IPS-NIHi11 (cell line): ENCODE measurements around the gene BAAT.

ENCODE experiments used
- DNase-seq: peaks from one replicate; pipeline ENCODE4 v3.0.0; 2012; ENCODE audit warnings: mixed read lengths, low spot score

Gene BAAT

GRCh38 chr9:101398068-101398929 is 13.5 kb upstream of the BAAT start, which contains the start of the genes MRPL50 and ZNF189:
Gene MRPL50, minus strand, starts transcription at chr9:101398618. Its CDS starts 26 bp downstream, at chr9:101398592.
Gene ZNF189, plus strand, starts transcription at chr9:101398851. Its CDS starts 306 bp downstream, at chr9:101399157.
- peak; percentile 95 for DNase-seq

- DNase-seq: no peak
Observed at GRCh38 chr9:101397746-101398067, 12.9 kb upstream of the BAAT start.

GRCh38 chr9:101394687-101395086 is 9.9 kb upstream of the BAAT start:
- no peak for DNase-seq

- DNase-seq: no peak
Observed at GRCh38 chr9:101393135-101393534, 8.3 kb upstream of the BAAT start.

- DNase-seq: no peak
Observed at GRCh38 chr9:101388507-101388993, 3.7 kb upstream of the BAAT start.

GRCh38 chr9:101387871-101388506 is 3.2 kb upstream of the BAAT start:
- DNase-seq: peak; percentile 20

GRCh38 chr9:101383361-101383760 is 1.4 kb downstream of the BAAT start:
- DNase-seq: no peak

- DNase-seq: no peak
Observed at GRCh38 chr9:101381833-101382342, 2.9 kb downstream of the BAAT start.

GRCh38 chr9:101381118-101381517 is 3.7 kb downstream of the BAAT start:
- no peak for DNase-seq

GRCh38 chr9:101380295-101380694 is 4.5 kb downstream of the BAAT start:
- no peak for DNase-seq

- DNase-seq: no peak
Observed at GRCh38 chr9:101376111-101376848, 8.5 kb downstream of the BAAT start.

GRCh38 chr9:101375546-101375945 is 9.3 kb downstream of the BAAT start:
- DNase-seq: no peak

GRCh38 chr9:101372327-101373118 is 12.3 kb downstream of the BAAT start:
- no peak for DNase-seq

- DNase-seq: no peak
Observed at GRCh38 chr9:101371813-101372212, 13.0 kb downstream of the BAAT start.

GRCh38 chr9:101369884-101370531 is 14.8 kb downstream of the BAAT start:
- no peak for DNase-seq

- DNase-seq: no peak
Observed at GRCh38 chr9:101369286-101369685, 15.5 kb downstream of the BAAT start.

GRCh38 chr9:101367323-101367722 is 17.5 kb downstream of the BAAT start:
- DNase-seq: no peak

- no peak for DNase-seq
Observed at GRCh38 chr9:101366038-101366756, 18.6 kb downstream of the BAAT start.

- DNase-seq: no peak
Observed at GRCh38 chr9:101365181-101365580, 19.6 kb downstream of the BAAT start.

- no peak for DNase-seq
Observed at GRCh38 chr9:101362450-101362849, 22.4 kb downstream of the BAAT start.
